Spleen (tissue), 7 donors: ENCODE measurements around the gene EFNB3.

ENCODE experiments used
- POLR2AphosphoS5 ChIP-seq, 3 donors: sonication (generic); formaldehyde crosslinking; IDR thresholded peaks; one replicate each; pipeline ENCODE4 v1.5.1; 2017; ENCODE audit warnings: antibody characterized with exemption in 3 of 3
- TF ChIP-seq, protein P1 (sequence below), 11 experiments: fragments of 200-600 bp in 7 of 11; fragments of 450-650 bp in 4 of 11; sonication (generic) in 4 of 11; IDR thresholded peaks in 8 of 11; conservative IDR thresholded peaks in 3 of 11; 1 replicate in 7 of 11; 2 replicates in 4 of 11; pipeline versions ENCODE4 v1.4.0 to v1.8.0; 2016 to 2021; ENCODE audit warnings: antibody characterized with exemption in 11 of 11, inconsistent platforms in 4 of 11, mild to moderate bottlenecking in 1 of 11
- donor health status: DM: no; HTN: no; CAD: no; lungs with moderate emphysema.
- donor health status: DM: no; HTN: no; CAD: no.
- donor health status: DM: no; HTN: no; CAD: no.

DNA sequence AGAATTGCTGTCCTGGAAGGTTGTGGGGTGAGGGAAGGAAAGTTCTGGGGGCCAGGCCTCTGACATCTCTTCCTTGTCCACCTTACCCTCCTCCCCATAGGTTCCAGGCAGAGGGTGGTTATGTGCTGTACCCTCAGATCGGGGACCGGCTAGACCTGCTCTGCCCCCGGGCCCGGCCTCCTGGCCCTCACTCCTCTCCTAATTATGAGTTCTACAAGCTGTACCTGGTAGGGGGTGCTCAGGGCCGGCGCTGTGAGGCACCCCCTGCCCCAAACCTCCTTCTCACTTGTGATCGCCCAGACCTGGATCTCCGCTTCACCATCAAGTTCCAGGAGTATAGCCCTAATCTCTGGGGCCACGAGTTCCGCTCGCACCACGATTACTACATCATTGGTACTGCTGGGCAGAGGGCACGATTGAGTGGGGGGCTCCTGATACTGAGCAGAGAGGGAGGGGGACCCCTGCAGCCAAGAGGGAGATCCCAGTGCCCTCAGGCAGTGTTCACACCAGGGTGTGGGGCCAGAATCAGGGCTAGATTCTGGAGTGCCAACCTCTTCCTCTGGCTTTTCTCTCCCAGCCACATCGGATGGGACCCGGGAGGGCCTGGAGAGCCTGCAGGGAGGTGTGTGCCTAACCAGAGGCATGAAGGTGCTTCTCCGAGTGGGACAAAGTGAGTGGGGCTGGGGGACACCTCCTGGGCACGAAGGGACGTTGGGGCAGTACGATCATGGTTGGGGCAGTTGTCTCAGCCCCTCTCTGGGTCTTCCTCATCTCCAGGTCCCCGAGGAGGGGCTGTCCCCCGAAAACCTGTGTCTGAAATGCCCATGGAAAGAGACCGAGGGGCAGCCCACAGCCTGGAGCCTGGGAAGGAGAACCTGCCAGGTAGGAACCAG, 3.1 kb downstream of the EFNB3 start:
- TF ChIP-seq, protein P1, sequence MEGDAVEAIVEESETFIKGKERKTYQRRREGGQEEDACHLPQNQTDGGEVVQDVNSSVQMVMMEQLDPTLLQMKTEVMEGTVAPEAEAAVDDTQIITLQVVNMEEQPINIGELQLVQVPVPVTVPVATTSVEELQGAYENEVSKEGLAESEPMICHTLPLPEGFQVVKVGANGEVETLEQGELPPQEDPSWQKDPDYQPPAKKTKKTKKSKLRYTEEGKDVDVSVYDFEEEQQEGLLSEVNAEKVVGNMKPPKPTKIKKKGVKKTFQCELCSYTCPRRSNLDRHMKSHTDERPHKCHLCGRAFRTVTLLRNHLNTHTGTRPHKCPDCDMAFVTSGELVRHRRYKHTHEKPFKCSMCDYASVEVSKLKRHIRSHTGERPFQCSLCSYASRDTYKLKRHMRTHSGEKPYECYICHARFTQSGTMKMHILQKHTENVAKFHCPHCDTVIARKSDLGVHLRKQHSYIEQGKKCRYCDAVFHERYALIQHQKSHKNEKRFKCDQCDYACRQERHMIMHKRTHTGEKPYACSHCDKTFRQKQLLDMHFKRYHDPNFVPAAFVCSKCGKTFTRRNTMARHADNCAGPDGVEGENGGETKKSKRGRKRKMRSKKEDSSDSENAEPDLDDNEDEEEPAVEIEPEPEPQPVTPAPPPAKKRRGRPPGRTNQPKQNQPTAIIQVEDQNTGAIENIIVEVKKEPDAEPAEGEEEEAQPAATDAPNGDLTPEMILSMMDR (IDR thresholded peaks at IDR 0.05 in 8 of 11, conservative IDR thresholded peaks at IDR 0.05 in 3 of 11): no peak
- TF ChIP-seq POLR2AphosphoS5 (IDR thresholded peaks at IDR 0.05): no peak
